ENCODE data around the gene RPS6KA2. TPM values are rescaled to one million over a fixed set of nuclear protein-coding genes. Genes with fewer than 3 reads are reported as not detected.

Gene RPS6KA2
- total and polyA plus RNA-seq, 2 experiments from 2014 or later = 12.5 to 25.3 TPM

DNA sequence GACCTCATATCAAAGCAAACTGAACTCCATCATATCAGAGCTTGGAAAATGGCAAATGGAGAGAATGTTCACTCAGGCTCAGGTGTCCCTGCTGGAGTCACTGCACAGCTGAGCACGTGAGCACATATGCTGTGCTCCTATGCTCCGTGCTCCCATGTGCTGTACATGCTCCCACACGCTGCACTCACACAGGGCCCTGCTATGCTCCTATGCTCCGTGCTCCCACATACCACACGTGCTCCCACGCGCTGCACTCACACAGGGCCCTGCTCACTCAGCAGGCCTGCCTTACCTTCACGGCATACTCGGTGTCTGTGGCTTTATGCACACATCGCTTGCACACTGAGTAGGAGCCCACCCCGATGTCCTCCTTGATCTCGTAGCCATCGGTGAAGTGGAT is 178.6 kb downstream of the RPS6KA2 start:
- Mint-ChIP-seq H3K27ac (no peak overlapping the region), H3K4me3 (no peak overlapping the region), H3K27me3 (ENCODE audit: insufficient read depth, low read depth, poor library complexity) (peaks cover 5% of the 10 kb centered on the region), H3K4me1 (no peaks in the 10 kb centered on the region), H3K9me3 (peaks cover 3% of the 10 kb centered on the region; the same call in 1 of the 3 replicates), H3K36me3 (ENCODE audit: low read depth) (peaks cover 51% of the 10 kb centered on the region)
- Histone ChIP-seq H3K36me3 (ENCODE audit: insufficient read depth) (no peaks in the 10 kb centered on the region), H2AFZ (no peak overlapping the region), H3K4me2 (no peak overlapping the region), H3K9me2 (ENCODE audit: insufficient read depth) (no peaks in the 10 kb centered on the region), H3K79me2 (replicated peaks; ENCODE audit: insufficient read depth) (no peaks in the 10 kb centered on the region), H3K27me3 (ENCODE audit: insufficient read depth) (no peaks in the 10 kb centered on the region), H4K20me1 (replicated peaks; ENCODE audit: insufficient read depth) (no peaks in the 10 kb centered on the region), H3K27ac (ENCODE audit: low read depth) (no peak overlapping the region), H3K4me3 (no peak overlapping the region), H3F3A (replicated peaks; ENCODE audit: low read depth) (no peaks in the 10 kb centered on the region), H3K4me1 (ENCODE audit: insufficient read depth) (no peaks in the 10 kb centered on the region)
- ATAC-seq = no peak
- DNase-seq (ENCODE audit: low spot score) = no peak
- TF ChIP-seq ZNF114 (CRISPR knock-in tag; IDR thresholded peaks at IDR 0.05) = no peak
- no peak for TF ChIP-seq JUNB (IDR thresholded peaks at IDR 0.05; ENCODE audit: unreplicated experiment)
- TF ChIP-seq STAT1 (IDR thresholded peaks at IDR 0.05; ENCODE audit: unreplicated experiment) = no peak
- TF ChIP-seq, protein P1, sequence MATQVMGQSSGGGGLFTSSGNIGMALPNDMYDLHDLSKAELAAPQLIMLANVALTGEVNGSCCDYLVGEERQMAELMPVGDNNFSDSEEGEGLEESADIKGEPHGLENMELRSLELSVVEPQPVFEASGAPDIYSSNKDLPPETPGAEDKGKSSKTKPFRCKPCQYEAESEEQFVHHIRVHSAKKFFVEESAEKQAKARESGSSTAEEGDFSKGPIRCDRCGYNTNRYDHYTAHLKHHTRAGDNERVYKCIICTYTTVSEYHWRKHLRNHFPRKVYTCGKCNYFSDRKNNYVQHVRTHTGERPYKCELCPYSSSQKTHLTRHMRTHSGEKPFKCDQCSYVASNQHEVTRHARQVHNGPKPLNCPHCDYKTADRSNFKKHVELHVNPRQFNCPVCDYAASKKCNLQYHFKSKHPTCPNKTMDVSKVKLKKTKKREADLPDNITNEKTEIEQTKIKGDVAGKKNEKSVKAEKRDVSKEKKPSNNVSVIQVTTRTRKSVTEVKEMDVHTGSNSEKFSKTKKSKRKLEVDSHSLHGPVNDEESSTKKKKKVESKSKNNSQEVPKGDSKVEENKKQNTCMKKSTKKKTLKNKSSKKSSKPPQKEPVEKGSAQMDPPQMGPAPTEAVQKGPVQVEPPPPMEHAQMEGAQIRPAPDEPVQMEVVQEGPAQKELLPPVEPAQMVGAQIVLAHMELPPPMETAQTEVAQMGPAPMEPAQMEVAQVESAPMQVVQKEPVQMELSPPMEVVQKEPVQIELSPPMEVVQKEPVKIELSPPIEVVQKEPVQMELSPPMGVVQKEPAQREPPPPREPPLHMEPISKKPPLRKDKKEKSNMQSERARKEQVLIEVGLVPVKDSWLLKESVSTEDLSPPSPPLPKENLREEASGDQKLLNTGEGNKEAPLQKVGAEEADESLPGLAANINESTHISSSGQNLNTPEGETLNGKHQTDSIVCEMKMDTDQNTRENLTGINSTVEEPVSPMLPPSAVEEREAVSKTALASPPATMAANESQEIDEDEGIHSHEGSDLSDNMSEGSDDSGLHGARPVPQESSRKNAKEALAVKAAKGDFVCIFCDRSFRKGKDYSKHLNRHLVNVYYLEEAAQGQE (IDR thresholded peaks at IDR 0.05; ENCODE audit: unreplicated experiment) = no peak
- TF ChIP-seq, protein P2, sequence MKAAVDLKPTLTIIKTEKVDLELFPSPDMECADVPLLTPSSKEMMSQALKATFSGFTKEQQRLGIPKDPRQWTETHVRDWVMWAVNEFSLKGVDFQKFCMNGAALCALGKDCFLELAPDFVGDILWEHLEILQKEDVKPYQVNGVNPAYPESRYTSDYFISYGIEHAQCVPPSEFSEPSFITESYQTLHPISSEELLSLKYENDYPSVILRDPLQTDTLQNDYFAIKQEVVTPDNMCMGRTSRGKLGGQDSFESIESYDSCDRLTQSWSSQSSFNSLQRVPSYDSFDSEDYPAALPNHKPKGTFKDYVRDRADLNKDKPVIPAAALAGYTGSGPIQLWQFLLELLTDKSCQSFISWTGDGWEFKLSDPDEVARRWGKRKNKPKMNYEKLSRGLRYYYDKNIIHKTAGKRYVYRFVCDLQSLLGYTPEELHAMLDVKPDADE (IDR thresholded peaks at IDR 0.05) = no peak
- TF ChIP-seq, protein P3, sequence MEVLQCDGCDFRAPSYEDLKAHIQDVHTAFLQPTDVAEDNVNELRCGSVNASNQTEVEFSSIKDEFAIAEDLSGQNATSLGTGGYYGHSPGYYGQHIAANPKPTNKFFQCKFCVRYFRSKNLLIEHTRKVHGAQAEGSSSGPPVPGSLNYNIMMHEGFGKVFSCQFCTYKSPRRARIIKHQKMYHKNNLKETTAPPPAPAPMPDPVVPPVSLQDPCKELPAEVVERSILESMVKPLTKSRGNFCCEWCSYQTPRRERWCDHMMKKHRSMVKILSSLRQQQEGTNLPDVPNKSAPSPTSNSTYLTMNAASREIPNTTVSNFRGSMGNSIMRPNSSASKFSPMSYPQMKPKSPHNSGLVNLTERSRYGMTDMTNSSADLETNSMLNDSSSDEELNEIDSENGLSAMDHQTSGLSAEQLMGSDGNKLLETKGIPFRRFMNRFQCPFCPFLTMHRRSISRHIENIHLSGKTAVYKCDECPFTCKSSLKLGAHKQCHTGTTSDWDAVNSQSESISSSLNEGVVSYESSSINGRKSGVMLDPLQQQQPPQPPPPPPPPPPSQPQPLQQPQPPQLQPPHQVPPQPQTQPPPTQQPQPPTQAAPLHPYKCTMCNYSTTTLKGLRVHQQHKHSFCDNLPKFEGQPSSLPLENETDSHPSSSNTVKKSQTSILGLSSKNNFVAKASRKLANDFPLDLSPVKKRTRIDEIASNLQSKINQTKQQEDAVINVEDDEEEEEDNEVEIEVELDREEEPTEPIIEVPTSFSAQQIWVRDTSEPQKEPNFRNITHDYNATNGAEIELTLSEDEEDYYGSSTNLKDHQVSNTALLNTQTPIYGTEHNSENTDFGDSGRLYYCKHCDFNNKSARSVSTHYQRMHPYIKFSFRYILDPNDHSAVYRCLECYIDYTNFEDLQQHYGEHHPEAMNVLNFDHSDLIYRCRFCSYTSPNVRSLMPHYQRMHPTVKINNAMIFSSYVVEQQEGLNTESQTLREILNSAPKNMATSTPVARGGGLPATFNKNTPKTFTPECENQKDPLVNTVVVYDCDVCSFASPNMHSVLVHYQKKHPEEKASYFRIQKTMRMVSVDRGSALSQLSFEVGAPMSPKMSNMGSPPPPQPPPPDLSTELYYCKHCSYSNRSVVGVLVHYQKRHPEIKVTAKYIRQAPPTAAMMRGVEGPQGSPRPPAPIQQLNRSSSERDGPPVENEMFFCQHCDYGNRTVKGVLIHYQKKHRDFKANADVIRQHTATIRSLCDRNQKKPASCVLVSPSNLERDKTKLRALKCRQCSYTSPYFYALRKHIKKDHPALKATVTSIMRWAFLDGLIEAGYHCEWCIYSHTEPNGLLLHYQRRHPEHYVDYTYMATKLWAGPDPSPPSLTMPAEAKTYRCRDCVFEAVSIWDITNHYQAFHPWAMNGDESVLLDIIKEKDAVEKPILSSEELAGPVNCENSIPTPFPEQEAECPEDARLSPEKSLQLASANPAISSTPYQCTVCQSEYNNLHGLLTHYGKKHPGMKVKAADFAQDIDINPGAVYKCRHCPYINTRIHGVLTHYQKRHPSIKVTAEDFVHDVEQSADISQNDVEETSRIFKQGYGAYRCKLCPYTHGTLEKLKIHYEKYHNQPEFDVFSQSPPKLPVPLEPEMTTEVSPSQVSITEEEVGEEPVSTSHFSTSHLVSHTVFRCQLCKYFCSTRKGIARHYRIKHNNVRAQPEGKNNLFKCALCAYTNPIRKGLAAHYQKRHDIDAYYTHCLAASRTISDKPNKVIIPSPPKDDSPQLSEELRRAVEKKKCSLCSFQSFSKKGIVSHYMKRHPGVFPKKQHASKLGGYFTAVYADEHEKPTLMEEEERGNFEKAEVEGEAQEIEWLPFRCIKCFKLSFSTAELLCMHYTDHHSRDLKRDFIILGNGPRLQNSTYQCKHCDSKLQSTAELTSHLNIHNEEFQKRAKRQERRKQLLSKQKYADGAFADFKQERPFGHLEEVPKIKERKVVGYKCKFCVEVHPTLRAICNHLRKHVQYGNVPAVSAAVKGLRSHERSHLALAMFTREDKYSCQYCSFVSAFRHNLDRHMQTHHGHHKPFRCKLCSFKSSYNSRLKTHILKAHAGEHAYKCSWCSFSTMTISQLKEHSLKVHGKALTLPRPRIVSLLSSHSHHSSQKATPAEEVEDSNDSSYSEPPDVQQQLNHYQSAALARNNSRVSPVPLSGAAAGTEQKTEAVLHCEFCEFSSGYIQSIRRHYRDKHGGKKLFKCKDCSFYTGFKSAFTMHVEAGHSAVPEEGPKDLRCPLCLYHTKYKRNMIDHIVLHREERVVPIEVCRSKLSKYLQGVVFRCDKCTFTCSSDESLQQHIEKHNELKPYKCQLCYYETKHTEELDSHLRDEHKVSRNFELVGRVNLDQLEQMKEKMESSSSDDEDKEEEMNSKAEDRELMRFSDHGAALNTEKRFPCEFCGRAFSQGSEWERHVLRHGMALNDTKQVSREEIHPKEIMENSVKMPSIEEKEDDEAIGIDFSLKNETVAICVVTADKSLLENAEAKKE (CRISPR knock-in tag; IDR thresholded peaks at IDR 0.05) = no peak
